H54 (cell line): Measurements from ENCODE around the gene NR5A1.

ENCODE experiments used
- DNase-seq: peaks from one replicate; pipeline ENCODE4 v3.0.0; 2011; ENCODE audit warnings: low spot score, mixed read lengths; ENCODE audit not compliant: insufficient read length
- FAIRE-seq: peaks from 3 replicates; lab custom pipeline; 2011; peaks lifted over from hg19 to GRCh38; lab: Jason Lieb, UNC
- POLR2A ChIP-seq: IDR thresholded peaks from 2 replicates; pipeline ENCODE4 v1.6.1; 2011; ENCODE audit warnings: low read depth, mild to moderate bottlenecking, low read length

NR5A1 gene

GRCh38 chr9:124436320-124436719, 70.9 kb downstream of the NR5A1 start:
- DNase-seq (no peak), FAIRE-seq (no peak)
- TF ChIP-seq POLR2A, result no peak
